Hindlimb muscle (tissue), 1 donor: ENCODE results near the gene RNF149. TPM values are rescaled to one million over a fixed set of nuclear protein-coding genes. Genes with fewer than 3 reads are reported as not detected.

ENCODE experiments used
- DNase-seq: peaks from one replicate; pipeline ENCODE4 v3.0.0-alpha.2; 2013
- polyA plus RNA-seq: library from polyadenylated mRNA; unstranded; fragments of 120-200 nt; gene quantifications from one replicate; pipeline ENCODE4 v1.2.1, GENCODE V29; 2013; ENCODE audit not compliant: insufficient read length

The RNF149 gene
- polyA plus RNA-seq, 1 donor, result 34.8 TPM

DNA sequence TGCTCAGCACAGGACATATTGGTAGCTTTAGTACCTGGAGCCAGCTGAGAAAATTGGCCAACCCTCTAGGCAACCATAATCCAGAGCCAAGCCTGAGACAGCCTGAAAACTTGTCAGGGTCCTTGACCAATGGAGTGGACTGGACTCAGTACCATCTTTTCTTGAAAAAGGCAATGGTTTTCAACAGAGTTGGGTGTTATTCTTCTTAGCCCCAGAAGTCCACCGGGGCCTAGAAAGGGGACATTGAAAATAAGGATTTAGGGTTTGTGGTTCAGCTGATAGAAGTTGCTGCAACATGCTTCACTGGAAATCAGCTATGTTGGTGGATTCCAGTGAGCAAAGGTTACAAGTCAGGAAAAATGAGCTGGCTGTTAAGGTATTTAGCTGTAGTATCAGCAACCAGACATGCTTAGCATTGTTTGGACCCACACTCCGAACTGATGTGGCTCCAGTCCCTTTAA, 77.9 kb downstream of the RNF149 start:
- no peak for DNase-seq

Other genes starting within 250 kb of the RNF149 start
- 30.2 TPM for gene TBC1D8, start 157.3 kb downstream of the RNF149 start, polyA plus RNA-seq
- 30.0 TPM for gene CNOT11, start 55.8 kb downstream of the RNF149 start, polyA plus RNA-seq
- gene CREG2, start 78.8 kb upstream of the RNF149 start, polyA plus RNA-seq, result 6.7 TPM
- 1.9 TPM for gene RFX8, start 166.4 kb upstream of the RNF149 start, polyA plus RNA-seq